GM23338 (cell line): ENCODE results near the gene SRCIN1. TPM values are rescaled to one million over a fixed set of nuclear protein-coding genes. Genes with fewer than 3 reads are reported as not detected.

ENCODE experiments used
- ATAC-seq: fragments of 200-7000 bp; cut with Tn5 transposase; 3 replicates; pipeline ENCODE4 v1.9.1; 2020
- DNase-seq: peaks from one replicate; pipeline ENCODE4 v3.0.0-alpha.2; 2015; ENCODE audit warnings: low spot score
- H2AFZ ChIP-seq: fragments of 200-600 bp; sonication (generic); 2 replicates; pipeline ENCODE4 v1.8.0; 2016; ENCODE audit warnings: antibody characterized with exemption, mild to moderate bottlenecking, moderate library complexity
- H3F3A ChIP-seq: fragments of 200-600 bp; sonication (generic); replicated peaks from 2 replicates; pipeline ENCODE4 v1.8.0; 2017; ENCODE audit warnings: antibody characterized with exemption, mixed run types, low read depth
- H3K27ac ChIP-seq: fragments of 200-600 bp; sonication (generic); 2 replicates; pipeline ENCODE4 v1.6.1; 2016; ENCODE audit warnings: low read depth
- H3K27me3 ChIP-seq: fragments of 200-600 bp; sonication (generic); 2 replicates; pipeline ENCODE4 v1.8.0; 2016; ENCODE audit warnings: mild to moderate bottlenecking, mixed run types, moderate library complexity; ENCODE audit not compliant: insufficient read depth
- H3K36me3 ChIP-seq: fragments of 200-600 bp; sonication (generic); 2 replicates; pipeline ENCODE4 v1.8.0; 2016; ENCODE audit warnings: mild to moderate bottlenecking; ENCODE audit not compliant: insufficient read depth
- H3K4me1 ChIP-seq: fragments of 200-600 bp; sonication (generic); 2 replicates; pipeline ENCODE4 v1.8.0; 2016; ENCODE audit warnings: mild to moderate bottlenecking, moderate library complexity; ENCODE audit not compliant: insufficient read depth
- H3K4me2 ChIP-seq: fragments of 200-600 bp; sonication (generic); 2 replicates; pipeline ENCODE4 v1.7.1; 2017; ENCODE audit warnings: mixed run types
- H3K4me3 ChIP-seq: fragments of 200-600 bp; sonication (generic); 2 replicates; pipeline ENCODE4 v1.6.1; 2016; ENCODE audit warnings: mixed run types
- H3K79me2 ChIP-seq: fragments of 200-600 bp; sonication (generic); replicated peaks from 2 replicates; pipeline ENCODE4 v1.8.0; 2017; ENCODE audit warnings: mild to moderate bottlenecking; ENCODE audit not compliant: insufficient read depth
- H3K9me2 ChIP-seq: fragments of 200-600 bp; sonication (generic); 2 replicates; pipeline ENCODE4 v1.8.0; 2017; ENCODE audit not compliant: insufficient read depth
- H4K20me1 ChIP-seq: fragments of 200-600 bp; sonication (generic); replicated peaks from 2 replicates; pipeline ENCODE4 v1.8.0; 2017; ENCODE audit warnings: mild to moderate bottlenecking; ENCODE audit not compliant: insufficient read depth
- H3K27ac Mint-ChIP-seq: 2 replicates; pipeline ENCODE4 v1.8.0; 2020; ENCODE audit warnings: inconsistent platforms, mild to moderate bottlenecking, moderate library complexity, mixed read lengths
- H3K27me3 Mint-ChIP-seq: 3 replicates; pipeline ENCODE4 v1.8.0; 2022; ENCODE audit warnings: low read depth, mild to moderate bottlenecking, moderate library complexity, mixed read lengths, inconsistent platforms; ENCODE audit not compliant: insufficient read depth, poor library complexity
- H3K36me3 Mint-ChIP-seq: 3 replicates; pipeline ENCODE4 v1.8.0; 2021; ENCODE audit warnings: low read depth, mild to moderate bottlenecking, inconsistent platforms, moderate library complexity, mixed read lengths
- H3K4me1 Mint-ChIP-seq: 3 replicates; pipeline ENCODE4 v1.8.0; 2020; ENCODE audit warnings: mild to moderate bottlenecking, inconsistent platforms, mixed read lengths
- H3K4me3 Mint-ChIP-seq: 3 replicates; pipeline ENCODE4 v1.8.0; 2021; ENCODE audit warnings: moderate library complexity, mild to moderate bottlenecking, inconsistent platforms, mixed read lengths
- H3K9me3 Mint-ChIP-seq: 3 replicates; pipeline ENCODE4 v1.8.0; 2020; ENCODE audit warnings: moderate library complexity, mild to moderate bottlenecking, inconsistent platforms, mixed read lengths
- CREB1 ChIP-seq: fragments of 250-450 bp; sonication (Bioruptor Pico); IDR thresholded peaks from 2 replicates; pipeline ENCODE4 v1.5.0; 2020; ENCODE audit warnings: low read depth, mild to moderate bottlenecking, moderate library complexity
- CTCF ChIP-seq, 2 experiments: fragments of 200-600 bp in 1 of 2; sonication (generic) in 1 of 2; conservative IDR thresholded peaks; 2 replicates each; pipeline versions ENCODE4 v1.5.1 to v1.6.1; 2016 to 2017; ENCODE audit warnings: antibody characterized with exemption in 2 of 2, low read depth in 2 of 2, mild to moderate bottlenecking in 2 of 2, moderate library complexity in 1 of 2
- EZH2 ChIP-seq: fragments of 200-600 bp; sonication (generic); IDR thresholded peaks from one replicate; pipeline ENCODE4 v1.8.0; 2017; ENCODE audit warnings: antibody characterized with exemption, mild to moderate bottlenecking, low read depth; ENCODE audit not compliant: unreplicated experiment
- NANOG ChIP-seq: IDR thresholded peaks from 2 replicates; pipeline ENCODE4 v1.6.1; 2016; ENCODE audit warnings: antibody characterized with exemption, borderline replicate concordance
- POLR2AphosphoS5 ChIP-seq: IDR thresholded peaks from 2 replicates; pipeline ENCODE4 v1.6.1; 2016; ENCODE audit warnings: antibody characterized with exemption, low read depth
- REST ChIP-seq: IDR thresholded peaks from one replicate; pipeline ENCODE4 v1.6.1; 2018; ENCODE audit warnings: antibody characterized with exemption; ENCODE audit not compliant: unreplicated experiment
- ZNF114 ChIP-seq: fragments of 250-450 bp; sonication (Bioruptor Pico); IDR thresholded peaks from 2 replicates; pipeline ENCODE4 v1.5.0; 2020; ENCODE audit warnings: mild to moderate bottlenecking, moderate library complexity
- polyA plus RNA-seq: library from polyadenylated mRNA; unstranded; fragments of >200 nt; fragmentation: Nextera tagmentation; extraction: Ambion mirVana; gene quantifications from 2 replicates; pipeline ENCODE4 v1.2.1, GENCODE V29; 2016
- total RNA-seq: library from RNA; depleted of rRNA; stranded (reverse); fragments of >200 nt; shearing (Covaris generic); gene quantifications from 2 replicates; pipeline ENCODE4 v1.2.3, GENCODE V29; 2014

Gene SRCIN1
- total and polyA plus RNA-seq, 2 experiments from 2014 or later: 0.87 to 2.2 TPM

- no peak for TF ChIP-seq CREB1
- peak; percentile 55 for TF ChIP-seq EZH2
- no peak for TF ChIP-seq POLR2AphosphoS5
- TF ChIP-seq NANOG: no peak
- TF ChIP-seq REST: no peak
- Mint-ChIP-seq H3K9me3 (no peaks in the 10 kb centered on the region), H3K4me1 (peaks cover 46% of the 10 kb centered on the region), H3K27me3 (peaks cover 84% of the 10 kb centered on the region), H3K4me3 (peak overlapping the region; percentile 60), H3K27ac (no peak overlapping the region), H3K36me3 (no peaks in the 10 kb centered on the region; the same call in 2 of the 3 replicates)
- no peaks in the 10 kb centered on the region for H3K9me2 ChIP-seq
- ATAC-seq (no peak), DNase-seq (no peak)
- H3K27me3 ChIP-seq: peaks cover 100% of the 10 kb centered on the region
- peaks cover 23% of the 10 kb centered on the region for H3K4me1 ChIP-seq
- no peaks in the 10 kb centered on the region for H3K36me3 ChIP-seq
- H3F3A ChIP-seq: peaks cover 5% of the 10 kb centered on the region; the same call in 1 of the 2 replicates
- H2AFZ ChIP-seq: 0 out of 2 replicates have a peak overlapping the region, but pooled peaks have one; percentile 66
- peak overlapping the region; percentile 56 for H3K4me3 ChIP-seq
- no peak overlapping the region for H3K27ac ChIP-seq
- no peaks in the 10 kb centered on the region for H3K79me2 ChIP-seq
- peak overlapping the region; percentile 89 for H3K4me2 ChIP-seq
- peaks cover 6% of the 10 kb centered on the region for H4K20me1 ChIP-seq
Measured at GRCh38 chr17:38577645-38578173, 28.0 kb downstream of the SRCIN1 start.

- no peaks in the 10 kb centered on the region for H3K9me2 ChIP-seq
- H3K9me3 Mint-ChIP-seq: no peaks in the 10 kb centered on the region
- H3K4me1 ChIP-seq: peaks cover 23% of the 10 kb centered on the region
- H3K27me3 ChIP-seq: peaks cover 100% of the 10 kb centered on the region
- no peak overlapping the region for H3K27ac Mint-ChIP-seq
- H3K79me2 ChIP-seq: no peaks in the 10 kb centered on the region
- H3K36me3 Mint-ChIP-seq: no peaks in the 10 kb centered on the region; the same call in 2 of the 3 replicates
- H2AFZ ChIP-seq: no peak overlapping the region
- no peak overlapping the region for H3K4me3 ChIP-seq
- H3K36me3 ChIP-seq: no peaks in the 10 kb centered on the region
- H3K27me3 Mint-ChIP-seq: peaks cover 84% of the 10 kb centered on the region
- peak overlapping the region; percentile 89 for H3K4me2 ChIP-seq
- H3K4me3 Mint-ChIP-seq: peak overlapping the region; percentile 21; the same call in 1 of the 3 replicates
- DNase-seq: no peak
- H3K4me1 Mint-ChIP-seq: peaks cover 42% of the 10 kb centered on the region
- H4K20me1 ChIP-seq: peaks cover 6% of the 10 kb centered on the region
- ATAC-seq: no peak
- no peak overlapping the region for H3K27ac ChIP-seq
- TF ChIP-seq NANOG (no peak), ZNF114 (CRISPR knock-in tag) (no peak), CTCF (conservative IDR thresholded peaks at IDR 0.05; ENCODE audit: low read depth in 2 of 2) (peak in 1 of 2 experiments; percentile 37; a peak in 2 of 4 replicates)
- peaks cover 5% of the 10 kb centered on the region; the same call in 1 of the 2 replicates for H3F3A ChIP-seq
Measured at GRCh38 chr17:38577244-38577643, 28.5 kb downstream of the SRCIN1 start.
